H1 (cell line): ENCODE measurements around the gene CPM.

Source experiments
- CEBPB ChIP-seq: IDR thresholded peaks from 2 replicates; pipeline ENCODE4 v1.6.1; 2012; ENCODE audit warnings: low read depth, low read length
- EGR1 ChIP-seq: IDR thresholded peaks from 2 replicates; pipeline ENCODE4 v1.6.1; 2011; ENCODE audit warnings: low read depth, low read length, borderline replicate concordance
- JUND ChIP-seq: IDR thresholded peaks from 2 replicates; pipeline ENCODE4 v1.6.1; 2011; ENCODE audit warnings: mild to moderate bottlenecking, improper control_type of control experiment, low read length
- POLR2AphosphoS5 ChIP-seq: IDR thresholded peaks from 2 replicates; pipeline ENCODE4 v1.6.1; 2011; ENCODE audit warnings: low read depth, low read length
- RAD21 ChIP-seq, 2 experiments: IDR thresholded peaks in 1 of 2; conservative IDR thresholded peaks in 1 of 2; 2 replicates each; pipeline ENCODE4 v1.6.1; 2011; ENCODE audit warnings: low read depth in 2 of 2, low read length in 2 of 2, improper control_type of control experiment in 1 of 2, inconsistent platforms in 1 of 2, mild to moderate bottlenecking in 1 of 2, moderate library complexity in 1 of 2
- RFX5 ChIP-seq: IDR thresholded peaks from 2 replicates; pipeline ENCODE4 v1.6.1; 2011; ENCODE audit warnings: low read depth, low read length, improper control_type of control experiment, borderline replicate concordance
- RXRA ChIP-seq: IDR thresholded peaks from 2 replicates; pipeline ENCODE4 v1.6.1; 2011; ENCODE audit warnings: low read depth, mild to moderate bottlenecking, low read length, moderate library complexity; ENCODE audit not compliant: insufficient read depth
- SIN3A ChIP-seq, 2 experiments: IDR thresholded peaks in 1 of 2; conservative IDR thresholded peaks in 1 of 2; 2 replicates each; pipeline ENCODE4 v1.6.1; 2011 to 2012; ENCODE audit warnings: low read length in 2 of 2, improper control_type of control experiment in 1 of 2, low read depth in 1 of 2, mild to moderate bottlenecking in 1 of 2
- SP1 ChIP-seq: IDR thresholded peaks from 2 replicates; pipeline ENCODE4 v1.6.1; 2011; ENCODE audit warnings: low read depth, low read length
- TAF1 ChIP-seq: IDR thresholded peaks from 2 replicates; pipeline ENCODE4 v1.6.1; 2011; ENCODE audit warnings: mild to moderate bottlenecking, low read depth, low read length
- TF ChIP-seq, protein P1 (sequence below), 3 experiments: IDR thresholded peaks; 1 replicate in 2 of 3; 2 replicates in 1 of 3; pipeline versions ENCODE4 v1.5.1 to v1.6.1; 2011; ENCODE audit warnings: low read length in 3 of 3, mild to moderate bottlenecking in 3 of 3, inconsistent platforms in 2 of 3, low read depth in 1 of 3, moderate library complexity in 1 of 3; ENCODE audit not compliant: insufficient read depth in 1 of 3; ENCODE audit errors: control extremely low read depth in 1 of 3
- TF ChIP-seq, protein P2 (sequence below): IDR thresholded peaks from 2 replicates; pipeline ENCODE4 v1.6.1; 2012; ENCODE audit warnings: low read length, inconsistent platforms
- TF ChIP-seq, protein P3 (sequence below): IDR thresholded peaks from 2 replicates; pipeline ENCODE4 v1.6.1; 2012; ENCODE audit warnings: inconsistent platforms

DNA sequence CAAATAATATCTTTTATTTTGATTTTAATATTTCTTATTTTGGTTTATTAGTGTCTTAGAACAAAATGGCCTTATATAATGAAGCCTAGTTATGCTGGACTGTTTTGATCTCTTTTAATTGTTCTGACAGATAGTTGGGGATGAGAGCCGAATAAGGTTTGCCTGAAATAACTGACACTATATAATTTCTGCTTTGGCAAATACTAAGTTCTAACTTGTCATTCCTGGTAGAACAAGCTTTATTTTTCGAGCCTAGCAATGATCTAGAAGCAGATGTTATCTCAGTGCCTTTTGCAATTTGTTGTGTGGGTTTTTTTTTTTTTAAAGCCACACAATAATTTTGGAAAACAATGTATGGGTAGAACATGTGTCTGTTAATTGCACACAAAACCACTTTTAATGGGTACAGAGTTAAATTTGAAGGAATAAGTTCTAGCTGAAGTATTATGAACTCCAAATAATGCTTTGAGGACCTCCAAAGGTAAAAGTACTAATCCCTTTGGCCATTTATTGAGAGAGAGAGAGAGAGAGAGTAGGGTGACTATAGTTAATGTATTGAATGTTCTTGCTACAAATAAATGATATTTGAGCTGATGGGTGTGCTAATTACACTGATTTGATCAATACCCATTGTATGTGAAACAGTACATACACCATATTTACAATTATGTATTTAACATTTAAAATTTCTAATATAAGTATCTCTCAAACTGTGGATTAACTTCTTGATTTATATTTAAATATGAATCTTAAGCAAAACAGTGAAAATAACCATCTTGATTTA lies 90.0 kb downstream of the CPM start:
- TF ChIP-seq RAD21 (IDR thresholded peaks at IDR 0.05 in 1 of 2, conservative IDR thresholded peaks at IDR 0.05 in 1 of 2; ENCODE audit: low read depth in 2 of 2, low read length in 2 of 2) = no peak
- TF ChIP-seq RFX5 = no peak
- TF ChIP-seq, protein P1, sequence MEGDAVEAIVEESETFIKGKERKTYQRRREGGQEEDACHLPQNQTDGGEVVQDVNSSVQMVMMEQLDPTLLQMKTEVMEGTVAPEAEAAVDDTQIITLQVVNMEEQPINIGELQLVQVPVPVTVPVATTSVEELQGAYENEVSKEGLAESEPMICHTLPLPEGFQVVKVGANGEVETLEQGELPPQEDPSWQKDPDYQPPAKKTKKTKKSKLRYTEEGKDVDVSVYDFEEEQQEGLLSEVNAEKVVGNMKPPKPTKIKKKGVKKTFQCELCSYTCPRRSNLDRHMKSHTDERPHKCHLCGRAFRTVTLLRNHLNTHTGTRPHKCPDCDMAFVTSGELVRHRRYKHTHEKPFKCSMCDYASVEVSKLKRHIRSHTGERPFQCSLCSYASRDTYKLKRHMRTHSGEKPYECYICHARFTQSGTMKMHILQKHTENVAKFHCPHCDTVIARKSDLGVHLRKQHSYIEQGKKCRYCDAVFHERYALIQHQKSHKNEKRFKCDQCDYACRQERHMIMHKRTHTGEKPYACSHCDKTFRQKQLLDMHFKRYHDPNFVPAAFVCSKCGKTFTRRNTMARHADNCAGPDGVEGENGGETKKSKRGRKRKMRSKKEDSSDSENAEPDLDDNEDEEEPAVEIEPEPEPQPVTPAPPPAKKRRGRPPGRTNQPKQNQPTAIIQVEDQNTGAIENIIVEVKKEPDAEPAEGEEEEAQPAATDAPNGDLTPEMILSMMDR (IDR thresholded peaks at IDR 0.05; ENCODE audit: control extremely low read depth in 1 of 3, insufficient read depth in 1 of 3, low read depth in 1 of 3, low read length in 3 of 3) = no peak
- no peak for TF ChIP-seq SIN3A (conservative IDR thresholded peaks at IDR 0.05 in 1 of 2, IDR thresholded peaks at IDR 0.05 in 1 of 2; ENCODE audit: low read depth in 1 of 2, low read length in 2 of 2)
- no peak for TF ChIP-seq SP1
- no peak for TF ChIP-seq CEBPB
- TF ChIP-seq EGR1 = no peak
- TF ChIP-seq TAF1 = no peak
- TF ChIP-seq, protein P2, sequence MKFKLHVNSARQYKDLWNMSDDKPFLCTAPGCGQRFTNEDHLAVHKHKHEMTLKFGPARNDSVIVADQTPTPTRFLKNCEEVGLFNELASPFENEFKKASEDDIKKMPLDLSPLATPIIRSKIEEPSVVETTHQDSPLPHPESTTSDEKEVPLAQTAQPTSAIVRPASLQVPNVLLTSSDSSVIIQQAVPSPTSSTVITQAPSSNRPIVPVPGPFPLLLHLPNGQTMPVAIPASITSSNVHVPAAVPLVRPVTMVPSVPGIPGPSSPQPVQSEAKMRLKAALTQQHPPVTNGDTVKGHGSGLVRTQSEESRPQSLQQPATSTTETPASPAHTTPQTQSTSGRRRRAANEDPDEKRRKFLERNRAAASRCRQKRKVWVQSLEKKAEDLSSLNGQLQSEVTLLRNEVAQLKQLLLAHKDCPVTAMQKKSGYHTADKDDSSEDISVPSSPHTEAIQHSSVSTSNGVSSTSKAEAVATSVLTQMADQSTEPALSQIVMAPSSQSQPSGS = no peak
- no peak for TF ChIP-seq POLR2AphosphoS5
- TF ChIP-seq RXRA = no peak
- TF ChIP-seq JUND = no peak
- TF ChIP-seq, protein P3, sequence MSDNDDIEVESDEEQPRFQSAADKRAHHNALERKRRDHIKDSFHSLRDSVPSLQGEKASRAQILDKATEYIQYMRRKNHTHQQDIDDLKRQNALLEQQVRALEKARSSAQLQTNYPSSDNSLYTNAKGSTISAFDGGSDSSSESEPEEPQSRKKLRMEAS = no peak
